Fibroblast of lung (primary cell): Measurements from ENCODE around the gene ZNF609.

Experiments
- EZH2 ChIP-seq: IDR thresholded peaks from 2 replicates; pipeline ENCODE4 v1.5.1; 2012; ENCODE audit warnings: low read length, control low read depth, mild to moderate bottlenecking; ENCODE audit errors: missing control alignments
- TF ChIP-seq, protein P1 (sequence below), 2 donors: IDR thresholded peaks in 1 of 2; conservative IDR thresholded peaks in 1 of 2; 1 replicate in 1 of 2; 2 replicates in 1 of 2; pipeline ENCODE4 v1.5.1; 2011 to 2012; ENCODE audit warnings: low read length in 2 of 2, control low read depth in 1 of 2, inconsistent platforms in 1 of 2, low read depth in 1 of 2, mild to moderate bottlenecking in 1 of 2

DNA sequence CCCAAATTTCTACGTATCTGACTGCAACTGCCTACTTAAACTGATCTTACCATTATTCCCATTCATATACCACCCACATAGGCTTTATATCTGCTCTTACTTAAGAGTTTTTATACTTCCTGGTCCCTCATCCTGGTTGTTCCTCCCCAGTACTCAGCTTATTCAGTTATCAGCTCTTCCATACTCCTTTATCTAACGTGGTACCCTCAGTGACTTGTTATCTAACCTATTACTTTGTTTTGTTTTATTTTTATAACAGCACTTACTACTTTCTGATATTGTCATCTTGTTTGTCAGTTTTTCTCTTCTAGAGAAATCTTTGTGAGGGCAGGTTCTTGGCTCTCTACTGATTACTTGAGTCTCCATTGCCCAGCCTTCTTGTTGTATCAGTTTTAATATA, 100.6 kb downstream of the ZNF609 start:
- TF ChIP-seq, protein P1, sequence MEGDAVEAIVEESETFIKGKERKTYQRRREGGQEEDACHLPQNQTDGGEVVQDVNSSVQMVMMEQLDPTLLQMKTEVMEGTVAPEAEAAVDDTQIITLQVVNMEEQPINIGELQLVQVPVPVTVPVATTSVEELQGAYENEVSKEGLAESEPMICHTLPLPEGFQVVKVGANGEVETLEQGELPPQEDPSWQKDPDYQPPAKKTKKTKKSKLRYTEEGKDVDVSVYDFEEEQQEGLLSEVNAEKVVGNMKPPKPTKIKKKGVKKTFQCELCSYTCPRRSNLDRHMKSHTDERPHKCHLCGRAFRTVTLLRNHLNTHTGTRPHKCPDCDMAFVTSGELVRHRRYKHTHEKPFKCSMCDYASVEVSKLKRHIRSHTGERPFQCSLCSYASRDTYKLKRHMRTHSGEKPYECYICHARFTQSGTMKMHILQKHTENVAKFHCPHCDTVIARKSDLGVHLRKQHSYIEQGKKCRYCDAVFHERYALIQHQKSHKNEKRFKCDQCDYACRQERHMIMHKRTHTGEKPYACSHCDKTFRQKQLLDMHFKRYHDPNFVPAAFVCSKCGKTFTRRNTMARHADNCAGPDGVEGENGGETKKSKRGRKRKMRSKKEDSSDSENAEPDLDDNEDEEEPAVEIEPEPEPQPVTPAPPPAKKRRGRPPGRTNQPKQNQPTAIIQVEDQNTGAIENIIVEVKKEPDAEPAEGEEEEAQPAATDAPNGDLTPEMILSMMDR (conservative IDR thresholded peaks at IDR 0.05 in 1 of 2, IDR thresholded peaks at IDR 0.05 in 1 of 2; ENCODE audit: low read depth in 1 of 2, low read length in 2 of 2) = no peak
- TF ChIP-seq EZH2 = no peak
